ENCODE data around the gene CUL1.

The CUL1 gene

GRCh38 chr7:148772297-148773089 lies 73.8 kb downstream of the CUL1 start:
- no peak for DNase-seq

DNA sequence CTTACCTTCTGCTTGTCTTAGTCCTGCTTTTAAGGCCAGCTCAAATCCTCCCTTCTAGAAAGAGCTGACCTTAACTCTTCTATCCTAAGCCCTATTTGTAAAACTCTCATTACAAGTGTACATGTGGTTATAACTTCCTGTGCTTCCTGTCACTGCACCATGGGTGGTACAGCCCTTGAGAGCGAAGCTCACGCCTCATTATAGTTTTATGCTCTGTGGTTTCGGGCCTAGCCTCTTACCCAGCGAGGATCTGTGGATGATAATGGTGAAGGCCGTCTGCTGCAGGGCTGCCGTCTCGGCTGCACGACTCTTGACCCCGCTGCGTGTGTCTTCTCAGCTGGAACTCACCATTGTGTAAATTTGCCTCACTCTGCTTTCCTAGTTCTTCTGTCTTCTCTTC lies 74.6 kb downstream of the CUL1 start:
- no peak for DNase-seq

- no peak for DNase-seq
Measured at GRCh38 chr7:148774471-148774870, 75.8 kb downstream of the CUL1 start.

DNA sequence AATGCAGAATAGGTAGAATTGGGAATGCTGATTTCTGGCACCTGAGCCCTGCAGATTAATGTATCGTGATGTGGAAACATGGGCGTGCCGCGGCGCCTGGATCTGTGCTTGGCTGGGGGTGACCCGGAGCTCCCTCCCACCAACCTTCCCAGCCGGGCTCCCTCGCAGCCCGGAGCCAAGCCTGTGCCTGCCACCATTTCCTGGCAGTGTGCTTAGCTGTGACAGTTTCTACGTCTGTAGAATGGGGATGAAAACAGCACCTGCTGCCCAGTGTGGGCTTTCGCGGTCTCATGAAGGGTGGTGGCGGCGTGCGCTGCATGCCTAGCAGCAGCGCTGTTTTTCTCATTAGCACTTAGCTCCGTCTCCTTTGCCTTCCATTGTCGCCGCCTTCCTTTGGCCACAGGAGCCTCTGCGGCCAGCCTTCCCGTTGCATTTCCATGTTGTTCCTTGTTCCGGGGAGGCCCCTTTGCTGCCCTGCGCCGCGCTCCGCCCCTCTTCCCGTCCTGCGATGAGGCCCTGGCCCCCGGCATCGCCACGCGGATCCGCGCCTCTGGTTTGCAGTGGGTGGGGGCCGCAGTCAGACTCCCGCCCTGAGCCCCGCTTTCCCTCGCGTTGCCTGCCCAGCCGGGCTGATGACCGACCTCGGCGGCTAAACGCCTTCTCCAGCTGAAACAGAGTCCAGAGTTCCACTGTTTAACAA lies 84.2 kb downstream of the CUL1 start:
- DNase-seq: no peak

GRCh38 chr7:148783801-148784527 lies 85.3 kb downstream of the CUL1 start:
- DNase-seq: no peak

- no peak for DNase-seq
Measured at GRCh38 chr7:148787571-148788295, 89.0 kb downstream of the CUL1 start.

DNA sequence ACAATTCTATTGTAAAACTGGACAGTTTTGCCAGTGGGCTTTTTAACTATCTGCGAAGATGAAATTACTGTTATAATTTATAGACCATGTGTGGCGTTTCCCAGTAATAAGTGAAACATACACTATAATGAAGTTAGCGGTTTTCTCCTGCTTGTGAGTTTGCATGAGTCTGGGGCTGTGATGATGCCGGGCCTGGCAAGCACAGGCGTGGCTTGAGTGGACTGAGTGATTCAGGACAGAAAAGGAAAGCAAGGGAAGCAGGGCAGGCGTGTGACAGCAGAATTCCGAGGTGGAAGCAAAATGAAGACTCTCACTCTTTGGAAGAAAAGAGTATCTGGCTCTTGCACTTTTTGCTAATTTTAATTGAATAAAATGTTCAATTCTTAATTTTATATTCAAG lies 90.5 kb downstream of the CUL1 start:
- DNase-seq: no peak

- no peak for DNase-seq
Measured at GRCh38 chr7:148790131-148790726, 91.5 kb downstream of the CUL1 start.

DNA sequence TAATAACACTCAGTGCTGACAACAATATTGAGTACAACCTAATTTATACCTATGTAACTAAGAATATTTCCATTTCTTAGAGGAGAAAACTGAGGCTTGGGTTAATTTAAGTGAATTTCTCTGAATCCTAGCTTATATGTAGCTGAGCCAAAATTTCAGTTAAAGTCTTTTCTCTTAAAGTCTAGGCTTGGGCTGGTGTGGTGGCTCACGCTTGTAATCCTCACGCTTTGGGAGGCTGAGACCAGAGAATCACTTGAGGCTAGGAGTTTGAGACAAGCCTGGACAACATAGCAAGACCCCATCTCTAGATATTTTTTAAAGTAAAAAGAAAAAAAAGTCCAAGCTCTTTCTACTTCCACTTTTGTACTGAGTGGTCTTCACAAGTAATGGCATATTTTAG lies 92.1 kb downstream of the CUL1 start:
- DNase-seq: no peak

DNA sequence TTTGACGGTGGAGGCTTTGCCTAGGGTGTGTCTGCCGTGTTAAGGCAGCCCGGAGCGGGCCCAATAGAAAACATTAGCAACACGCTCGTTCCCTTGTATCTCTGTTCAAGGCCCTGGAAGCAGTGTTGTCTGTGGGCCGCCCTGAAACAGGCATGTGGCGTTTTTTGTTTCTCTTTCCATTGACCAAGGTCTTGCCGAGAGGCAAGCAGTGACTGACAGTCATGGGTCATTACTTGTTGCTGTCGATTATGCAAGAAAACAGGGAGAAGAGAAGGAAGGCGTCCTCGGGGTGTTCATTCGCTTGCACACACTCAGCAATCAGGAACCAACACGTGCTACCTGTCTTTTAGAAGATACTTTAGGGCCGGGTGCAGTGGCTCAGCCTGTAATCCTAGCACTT lies 92.8 kb downstream of the CUL1 start:
- no peak for DNase-seq

- no peak for DNase-seq
Measured at GRCh38 chr7:148793590-148793989, 94.9 kb downstream of the CUL1 start.

DNA sequence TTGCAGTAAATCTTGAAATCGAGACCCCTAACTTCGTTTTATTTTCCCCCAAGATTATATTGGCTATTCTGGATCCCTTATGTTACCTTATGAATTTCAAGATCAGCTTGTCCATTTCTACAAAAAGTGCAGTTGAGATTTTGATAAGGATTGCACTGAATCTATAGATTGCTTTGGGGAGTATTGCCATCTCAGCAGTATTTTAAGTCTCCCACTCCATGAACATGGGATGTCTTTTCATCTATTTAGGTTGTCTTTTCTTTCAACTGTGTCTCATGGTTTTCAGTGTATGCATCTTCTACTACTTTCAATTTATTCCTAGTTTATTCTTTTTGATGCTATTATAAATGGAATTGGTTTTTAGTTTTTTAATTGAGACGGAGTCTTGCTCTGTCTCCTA lies 95.8 kb downstream of the CUL1 start:
- DNase-seq: no peak

- no peak for DNase-seq
Measured at GRCh38 chr7:148796841-148797240, 98.1 kb downstream of the CUL1 start.

DNA sequence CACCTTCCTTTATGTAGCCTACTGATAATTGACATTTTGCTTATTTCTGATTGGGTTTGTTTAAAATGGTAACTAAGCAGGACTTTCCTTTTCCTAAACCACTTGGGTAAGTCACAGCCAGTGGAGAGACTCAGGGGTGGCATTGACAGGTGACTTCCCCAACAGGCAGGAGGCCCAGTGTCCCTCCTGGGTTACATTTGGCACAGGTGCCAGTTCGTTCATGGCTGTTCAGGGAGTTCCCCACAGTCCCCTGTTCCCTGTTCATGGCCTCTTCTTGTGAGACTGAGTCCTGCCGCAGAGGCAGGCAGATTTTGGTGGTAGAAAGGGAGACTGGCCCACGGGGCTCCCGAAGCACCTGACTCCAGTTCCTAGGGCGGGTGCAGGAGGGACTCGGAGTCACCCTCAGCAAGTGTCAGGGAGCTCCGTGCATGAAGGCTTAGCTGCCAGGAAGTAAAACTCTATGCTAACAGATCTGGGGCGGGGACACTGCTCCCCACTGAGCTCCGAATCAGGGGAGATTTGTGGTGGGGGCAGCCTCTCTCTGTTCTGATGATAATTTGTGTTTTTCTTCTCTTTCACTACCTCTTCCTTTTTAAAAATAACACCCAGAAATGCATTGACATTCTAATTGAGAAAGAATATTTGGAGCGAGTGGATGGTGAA lies 101.3 kb downstream of the CUL1 start:
- no peak for DNase-seq

GRCh38 chr7:148800677-148801076 lies 102.0 kb downstream of the CUL1 start:
- peak; percentile 33 for DNase-seq

- no peak for DNase-seq
Measured at GRCh38 chr7:148802101-148802493, 103.4 kb downstream of the CUL1 start.

GRCh38 chr7:148803094-148803493 lies 104.4 kb downstream of the CUL1 start:
- DNase-seq: no peak

- DNase-seq: no peak
Measured at GRCh38 chr7:148804343-148805235, 105.9 kb downstream of the CUL1 start.

GRCh38 chr7:148806187-148806586 lies 107.5 kb downstream of the CUL1 start:
- no peak for DNase-seq

GRCh38 chr7:148807436-148807835 lies 108.7 kb downstream of the CUL1 start:
- DNase-seq: no peak

- DNase-seq: no peak
Measured at GRCh38 chr7:148809856-148810255, 111.2 kb downstream of the CUL1 start.

Measured in NCI-H1092 treated with DMSO at 0.1 percent for 48 hours (cell line).